ENCODE results near the gene TMEM176A.

The TMEM176A gene

DNA sequence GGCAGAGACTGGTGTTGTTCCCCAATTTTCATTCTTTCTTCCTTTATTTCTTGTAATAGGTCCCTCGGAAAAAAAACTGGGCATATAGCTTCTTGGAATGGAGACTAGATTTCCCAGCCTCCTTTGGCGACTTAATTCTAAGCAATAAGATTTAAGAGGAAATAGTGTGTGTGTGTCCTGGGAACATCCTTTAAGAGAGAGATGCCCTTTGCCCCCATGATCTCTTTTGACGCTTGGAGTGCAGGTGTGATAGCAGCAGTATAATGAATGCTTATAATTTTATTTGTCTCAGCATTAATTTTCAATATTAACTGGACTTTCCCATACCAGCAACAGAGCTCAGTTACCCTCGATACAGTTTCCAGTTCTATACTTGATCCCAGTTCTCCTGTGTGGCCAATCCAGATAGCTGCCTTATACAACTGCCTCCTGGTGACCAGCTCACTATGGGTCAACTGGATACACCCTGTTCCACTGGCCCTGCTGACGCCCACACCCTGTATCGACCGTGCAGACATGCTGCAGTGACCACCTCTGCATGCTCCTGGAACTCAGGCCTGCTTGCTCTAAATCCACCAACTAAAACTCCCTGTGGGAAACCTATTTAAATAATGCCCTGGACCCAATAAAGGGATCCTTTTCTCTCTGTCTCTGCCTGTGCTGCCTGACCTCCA is 13.9 kb downstream of the TMEM176A start:
- Histone ChIP-seq H3K79me2 (ENCODE audit: insufficient read depth, low read length) (no peaks in the 10 kb centered on the region), H3K4me3 (ENCODE audit: insufficient read depth, low read length, poor library complexity, severe bottlenecking) (no peak overlapping the region), H3F3A (ENCODE audit: insufficient read depth) (no peaks in the 10 kb centered on the region), H3K9me3 (ENCODE audit: insufficient read depth, low read length) (no peaks in the 10 kb centered on the region), H3K9me2 (replicated peaks; ENCODE audit: insufficient read depth, low read length) (no peaks in the 10 kb centered on the region), H3K27ac (ENCODE audit: low read depth, low read length) (no peak overlapping the region), H3K36me3 (ENCODE audit: low read length) (no peaks in the 10 kb centered on the region), H3K9ac (ENCODE audit: low read length) (no peak overlapping the region), H3K27me3 (ENCODE audit: low read length) (no peaks in the 10 kb centered on the region), H2AFZ (ENCODE audit: low read depth, low read length, severe bottlenecking) (no peak overlapping the region), H4K20me1 (ENCODE audit: low read depth, low read length) (no peaks in the 10 kb centered on the region), H3K4me2 (ENCODE audit: low read depth, low read length, poor library complexity, severe bottlenecking) (no peak overlapping the region)
- TF ChIP-seq EZH2phosphoT487 (conservative IDR thresholded peaks at IDR 0.05; ENCODE audit: low read length) (no peak), CTCF (IDR thresholded peaks at IDR 0.05; ENCODE audit: insufficient read depth, low read length, poor library complexity, severe bottlenecking) (no peak)

- Histone ChIP-seq H3K27ac (ENCODE audit: low read depth, low read length) (no peak overlapping the region), H2AFZ (ENCODE audit: low read depth, low read length, severe bottlenecking) (no peak overlapping the region), H3F3A (ENCODE audit: insufficient read depth) (no peaks in the 10 kb centered on the region), H3K27me3 (ENCODE audit: low read length) (no peaks in the 10 kb centered on the region), H3K9me2 (replicated peaks; ENCODE audit: insufficient read depth, low read length) (no peaks in the 10 kb centered on the region), H4K20me1 (ENCODE audit: low read depth, low read length) (no peaks in the 10 kb centered on the region), H3K36me3 (ENCODE audit: low read length) (no peaks in the 10 kb centered on the region), H3K9ac (ENCODE audit: low read length) (no peak overlapping the region), H3K4me2 (ENCODE audit: low read depth, low read length, poor library complexity, severe bottlenecking) (no peak overlapping the region), H3K79me2 (ENCODE audit: insufficient read depth, low read length) (no peaks in the 10 kb centered on the region), H3K4me3 (ENCODE audit: insufficient read depth, low read length, poor library complexity, severe bottlenecking) (no peak overlapping the region), H3K9me3 (ENCODE audit: insufficient read depth, low read length) (no peaks in the 10 kb centered on the region)
- TF ChIP-seq EZH2phosphoT487 (conservative IDR thresholded peaks at IDR 0.05; ENCODE audit: low read length) (no peak), CTCF (IDR thresholded peaks at IDR 0.05; ENCODE audit: insufficient read depth, low read length, poor library complexity, severe bottlenecking) (no peak)
These were observed 18.4 kb downstream of the TMEM176A start for GRCh38 chr7:150818971-150819370.

DNA sequence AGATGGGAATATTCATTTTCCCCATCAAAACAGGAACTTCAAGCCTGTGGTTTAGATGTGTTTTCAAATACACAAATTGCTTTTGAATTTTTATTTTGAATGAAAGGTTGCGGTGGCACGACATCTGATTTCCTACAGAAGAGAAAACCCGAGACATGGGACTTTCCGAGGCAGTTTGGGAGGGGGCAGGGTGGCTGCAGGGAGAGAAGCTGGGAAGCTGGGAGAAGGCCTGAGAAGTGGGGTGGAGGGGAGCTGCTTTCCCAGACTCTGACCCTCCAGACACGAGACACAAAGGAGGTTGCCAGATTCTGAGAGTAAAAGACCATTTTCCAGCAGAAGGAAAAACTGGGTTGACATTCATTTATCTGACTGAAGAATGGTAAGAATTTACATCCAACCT is 19.6 kb downstream of the TMEM176A start:
- H3K27ac ChIP-seq (ENCODE audit: low read depth, low read length) = no peak overlapping the region
- no peaks in the 10 kb centered on the region for H3F3A ChIP-seq (ENCODE audit: insufficient read depth)
- no peak overlapping the region for H3K4me2 ChIP-seq (ENCODE audit: low read depth, low read length, poor library complexity, severe bottlenecking)
- H3K27me3 ChIP-seq (ENCODE audit: low read length) = no peaks in the 10 kb centered on the region
- H3K79me2 ChIP-seq (ENCODE audit: insufficient read depth, low read length) = no peaks in the 10 kb centered on the region
- H3K36me3 ChIP-seq (ENCODE audit: low read length) = no peaks in the 10 kb centered on the region
- no peaks in the 10 kb centered on the region for H3K9me2 ChIP-seq (replicated peaks; ENCODE audit: insufficient read depth, low read length)
- H4K20me1 ChIP-seq (ENCODE audit: low read depth, low read length) = no peaks in the 10 kb centered on the region
- H2AFZ ChIP-seq (ENCODE audit: low read depth, low read length, severe bottlenecking) = no peak overlapping the region
- TF ChIP-seq EZH2phosphoT487 (conservative IDR thresholded peaks at IDR 0.05; ENCODE audit: low read length) (no peak), CTCF (IDR thresholded peaks at IDR 0.05; ENCODE audit: insufficient read depth, low read length, poor library complexity, severe bottlenecking) (no peak)
- H3K9ac ChIP-seq (ENCODE audit: low read length) = no peak overlapping the region
- H3K4me3 ChIP-seq (ENCODE audit: insufficient read depth, low read length, poor library complexity, severe bottlenecking) = no peak overlapping the region
- no peaks in the 10 kb centered on the region for H3K9me3 ChIP-seq (ENCODE audit: insufficient read depth, low read length)
